ENCODE data around the gene EIF2B2.

GRCh38 chr14:75025876-75026275, 23.2 kb downstream of the EIF2B2 start:
- no peak for TF ChIP-seq FOXA1 (IDR thresholded peaks at IDR 0.05)
- TF ChIP-seq BHLHE40 (IDR thresholded peaks at IDR 0.05; ENCODE audit: borderline replicate concordance) = no peak
